ENCODE data around the gene DAGLA. TPM values are rescaled to one million over a fixed set of nuclear protein-coding genes. Genes with fewer than 3 reads are reported as not detected.
A peak's percentile ranks its signal among the peaks of the same experiment; 100 is the strongest.

Gene DAGLA
- total RNA-seq, 1 donor from 2014 or later, result 8.7 TPM

- H3K27me3 Mint-ChIP-seq, result no peaks in the 10 kb centered on the region
- no peaks in the 10 kb centered on the region for H3K9me3 Mint-ChIP-seq (ENCODE audit: low read depth)
- TF ChIP-seq CTCF (IDR thresholded peaks at IDR 0.05; ENCODE audit: unreplicated experiment), result peak; percentile 98
- H3K27ac Mint-ChIP-seq, result no peak overlapping the region
- no peak overlapping the region for H3K4me3 Mint-ChIP-seq (ENCODE audit: low read depth)
- H3K4me1 Mint-ChIP-seq (ENCODE audit: low read depth), result no peaks in the 10 kb centered on the region
- DNase-seq (ENCODE audit: low spot score, unreplicated experiment), result peak; percentile 67
- H3K36me3 Mint-ChIP-seq (ENCODE audit: insufficient read depth), result peaks cover 7% of the 10 kb centered on the region
These were observed 53.2 kb downstream of the DAGLA start for GRCh38 chr11:61733120-61733978.

GRCh38 chr11:61734767-61735166 is 54.6 kb downstream of the DAGLA start:
- H3K27me3 Mint-ChIP-seq, result no peaks in the 10 kb centered on the region
- H3K4me3 Mint-ChIP-seq (ENCODE audit: low read depth), result no peak overlapping the region
- peaks cover 6% of the 10 kb centered on the region for H3K36me3 Mint-ChIP-seq (ENCODE audit: insufficient read depth)
- no peaks in the 10 kb centered on the region for H3K9me3 Mint-ChIP-seq (ENCODE audit: low read depth)
- no peak for TF ChIP-seq CTCF (IDR thresholded peaks at IDR 0.05; ENCODE audit: unreplicated experiment)
- DNase-seq (ENCODE audit: low spot score, unreplicated experiment), result no peak
- H3K27ac Mint-ChIP-seq, result no peak overlapping the region
- no peaks in the 10 kb centered on the region for H3K4me1 Mint-ChIP-seq (ENCODE audit: low read depth)

GRCh38 chr11:61735391-61735790 is 55.2 kb downstream of the DAGLA start:
- H3K27ac Mint-ChIP-seq, result no peak overlapping the region

GRCh38 chr11:61736310-61736709 is 56.1 kb downstream of the DAGLA start:
- DNase-seq (ENCODE audit: low spot score, unreplicated experiment), result no peak
- H3K9me3 Mint-ChIP-seq (ENCODE audit: low read depth), result no peaks in the 10 kb centered on the region
- no peaks in the 10 kb centered on the region for H3K27me3 Mint-ChIP-seq
- no peaks in the 10 kb centered on the region for H3K4me1 Mint-ChIP-seq (ENCODE audit: low read depth)
- H3K4me3 Mint-ChIP-seq (ENCODE audit: low read depth), result no peak overlapping the region
- H3K36me3 Mint-ChIP-seq (ENCODE audit: insufficient read depth), result peaks cover 5% of the 10 kb centered on the region
- no peak overlapping the region for H3K27ac Mint-ChIP-seq
- no peak for TF ChIP-seq CTCF (IDR thresholded peaks at IDR 0.05; ENCODE audit: unreplicated experiment)

More at GRCh38 chr11:61735391-61735790, 55.2 kb downstream of the DAGLA start:
- no peak for TF ChIP-seq CTCF (IDR thresholded peaks at IDR 0.05; ENCODE audit: unreplicated experiment)
- H3K4me1 Mint-ChIP-seq (ENCODE audit: low read depth), result no peaks in the 10 kb centered on the region
- no peak for DNase-seq (ENCODE audit: low spot score, unreplicated experiment)
- peaks cover 5% of the 10 kb centered on the region for H3K36me3 Mint-ChIP-seq (ENCODE audit: insufficient read depth)
- no peak overlapping the region for H3K4me3 Mint-ChIP-seq (ENCODE audit: low read depth)
- H3K27me3 Mint-ChIP-seq, result no peaks in the 10 kb centered on the region
- no peaks in the 10 kb centered on the region for H3K9me3 Mint-ChIP-seq (ENCODE audit: low read depth)

GRCh38 chr11:61737131-61737530 is 56.9 kb downstream of the DAGLA start:
- Mint-ChIP-seq H3K4me3 (ENCODE audit: low read depth) (no peak overlapping the region), H3K36me3 (ENCODE audit: insufficient read depth) (peaks cover 6% of the 10 kb centered on the region), H3K4me1 (ENCODE audit: low read depth) (no peaks in the 10 kb centered on the region), H3K27ac (no peak overlapping the region), H3K27me3 (no peaks in the 10 kb centered on the region), H3K9me3 (ENCODE audit: low read depth) (no peaks in the 10 kb centered on the region)
- TF ChIP-seq CTCF (IDR thresholded peaks at IDR 0.05; ENCODE audit: unreplicated experiment), result no peak
- DNase-seq (ENCODE audit: low spot score, unreplicated experiment), result no peak
